Esophagus squamous epithelium (tissue), 5 donors: Measurements from ENCODE around the gene ZMYND8. TPM values are rescaled to one million over a fixed set of nuclear protein-coding genes. Genes with fewer than 3 reads are reported as not detected.
A peak's percentile ranks its signal among the peaks of the same experiment; 100 is the strongest.

ENCODE experiments used
- DNase-seq: peaks from one replicate; lab custom pipeline; 2025; lab: John Stamatoyannopoulos, UW
- H3K27ac ChIP-seq, 4 donors: fragments of 200-600 bp; sonication (generic); one replicate each; pipeline ENCODE4 v1.5.1; 2016 to 2019; ENCODE audit warnings: mild to moderate bottlenecking in 1 of 4
- H3K27me3 ChIP-seq, 4 donors: fragments of 200-600 bp; sonication (generic); 1 replicate in 3 of 4; 2 replicates in 1 of 4; pipeline versions ENCODE4 v1.5.1 to v1.6.0; 2017 to 2021; ENCODE audit warnings: antibody characterized with exemption in 1 of 4
- H3K36me3 ChIP-seq, 3 donors: fragments of 200-600 bp; sonication (generic); one replicate each; pipeline ENCODE4 v1.5.1; 2016 to 2019
- H3K4me1 ChIP-seq, 3 donors: fragments of 200-600 bp; sonication (generic); one replicate each; pipeline ENCODE4 v1.5.1; 2017 to 2019
- H3K4me3 ChIP-seq, 4 donors: fragments of 200-600 bp; sonication (generic); 1 replicate in 3 of 4; 2 replicates in 1 of 4; pipeline ENCODE4 v1.5.1; 2016 to 2019; ENCODE audit warnings: mild to moderate bottlenecking in 2 of 4, moderate library complexity in 1 of 4
- H3K9me3 ChIP-seq, 3 donors: fragments of 200-600 bp; sonication (generic); one replicate each; pipeline ENCODE4 v1.5.1; 2016 to 2019
- POLR2A ChIP-seq, 4 donors: fragments of 450-650 bp; IDR thresholded peaks; one replicate each; pipeline ENCODE4 v1.6.1; 2017; ENCODE audit warnings: antibody characterized with exemption in 4 of 4, mild to moderate bottlenecking in 4 of 4, moderate library complexity in 3 of 4
- WGBS, 2 donors: methylation state at CpG; one replicate each; pipeline ENCODE4 v1.1.5; 2018; 5-methylcytosine and 5-hydroxymethylcytosine counted together
- intact Hi-C: fragments of 100-400 bp; cut with DNase I; formaldehyde crosslinking; loops from one replicate; pipeline ENCODE4 v1.15.0; 2022
- total RNA-seq, 4 donors: library from RNA; depleted of rRNA; stranded (reverse); fragments of >200 nt; gene quantifications; one replicate each; pipeline ENCODE4 v1.1.0, GENCODE V29; 2016
- TF ChIP-seq, protein P1 (sequence below), 6 experiments: fragments of 450-650 bp in 4 of 6; fragments of 200-600 bp in 2 of 6; sonication (generic) in 2 of 6; IDR thresholded peaks; one replicate each; pipeline ENCODE4 v1.5.1; 2016 to 2019; ENCODE audit warnings: antibody characterized with exemption in 6 of 6, mild to moderate bottlenecking in 4 of 6, moderate library complexity in 4 of 6
- donor health status: DM: yes; HTN: yes; CAD: no.

The ZMYND8 gene
- total RNA-seq, 4 donors from 2014 or later, result 21.5 to 26.3 (median 24.3) TPM

DNA sequence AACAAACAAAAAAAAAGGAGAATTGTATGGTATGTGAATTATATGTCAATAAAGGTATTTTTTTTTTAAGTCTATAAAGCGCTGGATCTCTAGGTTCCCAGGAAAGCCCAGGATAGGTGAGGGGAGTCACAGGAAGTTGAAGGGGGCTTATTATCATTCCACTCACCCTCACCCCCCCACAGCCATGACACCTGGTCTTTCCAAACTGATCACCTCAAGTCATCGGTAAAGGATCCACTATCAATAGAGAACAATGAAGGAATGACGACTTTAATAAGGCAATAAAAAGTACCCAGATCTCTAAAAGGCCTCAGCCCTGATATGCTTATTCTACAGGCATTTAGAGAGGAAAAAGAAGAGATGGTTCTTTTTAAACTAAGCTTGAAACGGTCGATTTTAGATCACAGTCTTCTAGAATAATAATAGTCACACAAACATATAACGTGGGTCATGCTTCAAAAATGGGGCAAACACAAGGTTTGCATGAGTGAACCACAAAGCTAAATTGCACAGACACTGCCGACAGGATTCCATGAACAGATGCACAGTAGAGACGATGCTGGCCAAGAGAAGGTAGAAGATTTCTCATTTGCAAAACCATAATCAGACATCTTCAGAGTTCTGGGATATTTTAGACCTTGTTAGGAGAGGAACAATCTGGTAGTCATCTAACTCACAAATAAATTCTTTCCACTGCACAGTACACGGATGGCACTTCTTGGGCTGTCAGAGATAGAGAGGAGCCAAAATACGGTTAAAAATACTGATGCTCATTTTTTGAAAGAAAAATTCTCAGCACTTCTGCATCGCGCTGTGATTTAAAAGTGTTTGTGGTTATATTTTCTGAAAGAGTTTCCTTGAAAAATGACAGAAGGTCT, 21.0 kb downstream of the ZMYND8 start:
- intact Hi-C loops, result no loop called here
- TF ChIP-seq POLR2A (IDR thresholded peaks at IDR 0.05), result no peak
- TF ChIP-seq, protein P1, sequence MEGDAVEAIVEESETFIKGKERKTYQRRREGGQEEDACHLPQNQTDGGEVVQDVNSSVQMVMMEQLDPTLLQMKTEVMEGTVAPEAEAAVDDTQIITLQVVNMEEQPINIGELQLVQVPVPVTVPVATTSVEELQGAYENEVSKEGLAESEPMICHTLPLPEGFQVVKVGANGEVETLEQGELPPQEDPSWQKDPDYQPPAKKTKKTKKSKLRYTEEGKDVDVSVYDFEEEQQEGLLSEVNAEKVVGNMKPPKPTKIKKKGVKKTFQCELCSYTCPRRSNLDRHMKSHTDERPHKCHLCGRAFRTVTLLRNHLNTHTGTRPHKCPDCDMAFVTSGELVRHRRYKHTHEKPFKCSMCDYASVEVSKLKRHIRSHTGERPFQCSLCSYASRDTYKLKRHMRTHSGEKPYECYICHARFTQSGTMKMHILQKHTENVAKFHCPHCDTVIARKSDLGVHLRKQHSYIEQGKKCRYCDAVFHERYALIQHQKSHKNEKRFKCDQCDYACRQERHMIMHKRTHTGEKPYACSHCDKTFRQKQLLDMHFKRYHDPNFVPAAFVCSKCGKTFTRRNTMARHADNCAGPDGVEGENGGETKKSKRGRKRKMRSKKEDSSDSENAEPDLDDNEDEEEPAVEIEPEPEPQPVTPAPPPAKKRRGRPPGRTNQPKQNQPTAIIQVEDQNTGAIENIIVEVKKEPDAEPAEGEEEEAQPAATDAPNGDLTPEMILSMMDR (IDR thresholded peaks at IDR 0.05), result no peak
- peaks cover 22 to 69% (median 52%) of the 10 kb centered on the region in 3 donors for H3K4me1 ChIP-seq
- H3K36me3 ChIP-seq, result peaks cover 0 to 27% (median 0%) of the 10 kb centered on the region in 3 donors
- H3K27me3 ChIP-seq, result no peaks in the 10 kb centered on the region
- H3K27ac ChIP-seq, result peak overlapping the region; percentile 85 to 99 (median 92)
- H3K4me3 ChIP-seq, result peak overlapping the region in 1 of 4 donors; percentile 35
- DNase-seq, result no peak
- no peaks in the 10 kb centered on the region for H3K9me3 ChIP-seq
- 69 to 80% methylated on average over 12 of the region's 12 CpGs for WGBS, 2 donors

DNA sequence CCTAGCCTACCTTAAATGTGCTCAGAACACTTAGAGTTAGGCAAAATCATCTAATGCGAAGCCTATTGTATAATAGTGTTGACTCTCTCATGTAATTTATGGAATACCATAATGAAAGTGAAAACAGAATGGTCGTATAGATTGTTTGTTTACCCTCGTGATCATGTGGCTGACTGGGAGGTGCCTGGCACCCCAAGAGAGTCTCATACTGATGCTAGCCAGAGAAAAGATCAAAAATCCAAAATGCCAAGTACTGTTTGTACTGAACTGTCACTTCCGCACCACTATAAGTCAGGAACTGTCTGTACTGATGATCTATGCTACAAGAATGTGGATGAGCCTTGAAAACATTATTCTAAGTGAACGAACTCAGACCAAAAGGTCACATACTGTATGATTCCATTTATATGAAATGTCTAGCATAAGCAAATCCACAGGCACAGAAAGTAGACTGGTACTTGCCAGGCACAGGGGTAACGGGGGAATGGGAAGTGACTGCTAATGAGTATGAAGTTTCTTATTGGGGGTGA, 22.4 kb downstream of the ZMYND8 start:
- Histone ChIP-seq H3K9me3 (no peaks in the 10 kb centered on the region), H3K27me3 (no peaks in the 10 kb centered on the region), H3K27ac (peak overlapping the region; percentile 85 to 99 (median 92)), H3K4me3 (peak overlapping the region; percentile 7 to 40 (median 22)), H3K36me3 (peaks cover 0 to 23% (median 0%) of the 10 kb centered on the region in 3 donors), H3K4me1 (peaks cover 28 to 83% (median 63%) of the 10 kb centered on the region in 3 donors)
- TF ChIP-seq, protein P1 (IDR thresholded peaks at IDR 0.05), result no peak
- TF ChIP-seq POLR2A (IDR thresholded peaks at IDR 0.05), result no peak
- intact Hi-C loops, result no loop called here
- no peak for DNase-seq
- 10 to 14% methylated on average over 6 of the region's 6 CpGs for WGBS, 2 donors

DNA sequence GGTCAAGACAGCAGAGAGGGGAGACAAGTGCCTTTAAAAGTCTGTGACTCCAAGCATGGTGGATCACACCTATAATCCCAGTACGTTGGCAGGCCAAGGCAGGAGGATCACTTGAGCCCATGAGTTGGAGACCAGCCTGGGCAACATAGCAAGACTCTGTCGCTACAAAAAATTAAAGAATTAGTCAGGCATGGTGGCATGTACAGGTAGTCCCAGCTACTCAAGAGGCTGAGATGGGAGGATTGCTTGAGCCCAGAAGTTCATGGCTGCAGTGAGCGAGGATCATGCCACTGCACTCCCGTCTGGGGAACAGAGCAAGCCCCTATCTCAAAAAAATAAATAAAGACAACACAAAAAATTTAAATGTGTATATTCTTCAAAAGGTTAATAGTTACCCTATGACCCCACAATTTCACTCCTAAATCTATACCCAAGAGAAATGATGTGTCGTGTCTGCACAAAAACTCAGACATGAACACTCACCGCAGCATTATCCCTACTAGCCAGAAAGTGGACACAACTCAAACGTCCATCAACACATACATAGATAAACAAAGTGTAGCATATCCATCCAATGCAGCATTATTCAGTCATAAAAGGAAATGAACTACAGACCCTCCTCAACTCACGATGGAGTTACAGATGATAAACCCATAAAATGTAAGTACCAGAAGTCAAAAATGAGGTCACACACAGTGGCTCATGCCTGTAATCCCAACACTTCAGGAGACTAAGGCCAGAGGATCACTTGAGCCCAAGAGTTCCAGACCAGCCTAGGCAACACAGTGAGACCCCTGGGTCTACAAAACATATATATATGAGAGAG, 23.9 kb downstream of the ZMYND8 start:
- H3K27ac ChIP-seq, result peak overlapping the region; percentile 85 to 99 (median 92)
- intact Hi-C loops, result no loop called here
- H3K27me3 ChIP-seq, result no peaks in the 10 kb centered on the region
- DNase-seq, result no peak
- H3K9me3 ChIP-seq, result no peaks in the 10 kb centered on the region
- H3K4me1 ChIP-seq, result peaks cover 32 to 98% (median 74%) of the 10 kb centered on the region in 3 donors
- WGBS, 2 donors, result 88 to 93% methylated on average over 8 of the region's 8 CpGs
- H3K4me3 ChIP-seq, result no peak overlapping the region
- TF ChIP-seq POLR2A (IDR thresholded peaks at IDR 0.05), result no peak
- TF ChIP-seq, protein P1 (IDR thresholded peaks at IDR 0.05), result no peak
- H3K36me3 ChIP-seq, result peaks cover 0 to 8% (median 0%) of the 10 kb centered on the region in 3 donors

DNA sequence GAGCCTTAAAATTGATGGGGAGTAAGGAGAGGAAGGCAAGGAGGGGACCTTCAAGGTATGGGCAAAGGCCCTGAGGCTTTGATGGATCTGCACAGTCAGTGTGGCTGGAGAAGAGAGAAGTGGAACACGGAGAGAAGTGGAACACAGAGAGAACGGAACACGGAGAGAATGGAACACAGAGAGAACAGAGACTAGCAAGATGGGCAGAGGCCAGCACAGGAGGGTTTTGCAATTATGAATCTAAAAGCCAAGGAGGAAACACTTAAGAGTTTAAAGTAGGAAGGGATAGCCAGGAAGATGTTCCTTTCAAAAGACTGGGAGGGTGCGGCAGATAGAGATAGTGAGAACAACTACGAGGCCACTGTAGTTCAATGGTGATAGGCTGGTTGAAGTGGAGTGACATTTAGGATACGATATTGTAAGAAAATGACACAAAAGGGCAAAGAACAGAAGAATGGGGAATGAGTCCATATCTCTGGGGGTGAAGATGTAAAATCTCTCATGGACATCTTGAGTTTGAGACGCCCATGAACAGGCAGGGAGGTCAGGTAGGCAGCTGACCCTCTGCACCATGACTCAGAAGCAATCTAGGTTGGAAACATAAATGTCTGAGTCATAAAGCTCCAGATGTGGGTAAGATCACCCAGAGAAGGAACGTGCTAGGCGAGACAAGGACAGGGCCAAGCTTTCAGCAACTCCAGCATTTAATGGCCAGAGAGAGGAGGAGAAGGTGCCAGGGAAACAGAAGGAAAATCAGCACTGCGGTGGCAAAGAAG, 25.4 kb downstream of the ZMYND8 start:
- H3K27me3 ChIP-seq, result no peaks in the 10 kb centered on the region
- H3K4me3 ChIP-seq, result no peak overlapping the region
- H3K9me3 ChIP-seq, result no peaks in the 10 kb centered on the region
- 65 to 67% methylated on average over 10 of the region's 10 CpGs for WGBS, 2 donors
- H3K27ac ChIP-seq, result peak overlapping the region; percentile 85 to 99 (median 92)
- intact Hi-C loops, result no loop called here
- peaks cover 32 to 100% (median 68%) of the 10 kb centered on the region in 3 donors for H3K4me1 ChIP-seq
- peak in 1 of 4 donors; percentile 24 for TF ChIP-seq POLR2A (IDR thresholded peaks at IDR 0.05)
- TF ChIP-seq, protein P1 (IDR thresholded peaks at IDR 0.05), result no peak
- DNase-seq, result no peak
- peaks cover 0 to 5% (median 0%) of the 10 kb centered on the region in 3 donors for H3K36me3 ChIP-seq
